Muscle layer of colon (tissue), 2 donors: Measurements from ENCODE around the gene RCAN1.
"Not testable (repeated sequence)": the region's sequence is repeated elsewhere in the genome, so short reads cannot be mapped to it uniquely, and the experiment has no call there.

Experiments
- H3K27ac ChIP-seq: one replicate; pipeline ENCODE4 v1.7.0; 2013; ENCODE audit warnings: low read depth, mild to moderate bottlenecking, low read length, moderate library complexity
- H3K27me3 ChIP-seq, 2 donors: one replicate each; pipeline ENCODE4 v1.7.0; 2013; ENCODE audit warnings: low read length in 2 of 2, mild to moderate bottlenecking in 2 of 2; ENCODE audit not compliant: insufficient read depth in 2 of 2, control insufficient read depth in 1 of 2
- H3K36me3 ChIP-seq: one replicate; pipeline ENCODE4 v1.7.0; 2013; ENCODE audit warnings: mild to moderate bottlenecking, low read length; ENCODE audit not compliant: insufficient read depth
- H3K4me1 ChIP-seq: one replicate; pipeline ENCODE4 v1.7.0; 2013; ENCODE audit warnings: mild to moderate bottlenecking, low read length; ENCODE audit not compliant: insufficient read depth
- H3K4me3 ChIP-seq, 2 donors: one replicate each; pipeline ENCODE4 v1.7.0; 2013; ENCODE audit warnings: low read length in 2 of 2, low read depth in 1 of 2, mild to moderate bottlenecking in 1 of 2, moderate library complexity in 1 of 2
- H3K9ac ChIP-seq: one replicate; pipeline ENCODE4 v1.7.0; 2013; ENCODE audit warnings: low read length
- H3K9me3 ChIP-seq: one replicate; pipeline ENCODE4 v1.7.0; 2013; ENCODE audit warnings: mild to moderate bottlenecking, low read length
- donor health status: abdominal sarcoma.
- donor health status: Adenocarcinoma of cecum.

Gene RCAN1

DNA sequence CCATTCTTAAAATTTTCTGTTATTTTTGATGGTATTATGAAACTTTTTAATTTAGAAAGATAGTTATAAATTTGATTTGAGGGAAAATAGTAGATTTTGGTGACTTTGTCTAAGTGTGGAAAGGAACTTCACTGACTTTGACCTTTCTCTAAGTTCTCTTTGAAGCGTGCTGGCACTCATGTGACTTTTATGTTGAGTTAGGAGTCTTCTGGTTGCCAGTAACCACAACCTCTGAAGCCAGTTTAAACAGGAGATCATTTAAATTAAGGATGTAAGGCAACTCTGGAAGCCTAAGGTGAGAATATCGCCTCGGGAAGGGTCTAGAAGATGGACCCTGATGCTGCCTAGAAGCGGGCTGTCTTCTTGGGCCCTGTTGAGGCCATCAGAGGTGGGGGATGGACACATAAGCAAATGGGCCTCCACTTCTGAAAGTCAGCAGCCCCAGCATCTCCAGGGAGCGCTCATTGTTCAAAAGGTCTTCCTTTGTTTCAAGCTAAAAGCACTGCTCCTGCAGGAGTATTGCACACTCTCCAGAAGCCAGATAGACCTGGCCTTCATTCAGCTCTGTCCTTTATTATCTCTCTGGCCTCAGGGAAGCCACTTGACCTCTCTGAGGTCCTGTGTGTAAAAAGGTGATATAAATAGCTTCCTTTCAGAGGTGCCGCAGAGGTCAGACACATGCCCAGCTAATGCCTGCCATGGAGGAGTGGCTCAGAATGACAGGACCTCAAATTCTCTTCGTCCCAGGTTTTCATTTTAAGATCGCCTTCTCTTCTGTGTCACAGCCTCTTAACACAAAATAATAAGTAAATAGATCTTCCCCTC lies 5.1 kb upstream of the RCAN1 start:
- no peaks in the 10 kb centered on the region for H3K9me3 ChIP-seq
- H3K27me3 ChIP-seq = no peaks in the 10 kb centered on the region
- no peaks in the 10 kb centered on the region for H3K36me3 ChIP-seq
- no peak overlapping the region for H3K4me3 ChIP-seq
- H3K9ac ChIP-seq = no peak overlapping the region
- peaks cover 5% of the 10 kb centered on the region for H3K4me1 ChIP-seq
- H3K27ac ChIP-seq = no peak overlapping the region

DNA sequence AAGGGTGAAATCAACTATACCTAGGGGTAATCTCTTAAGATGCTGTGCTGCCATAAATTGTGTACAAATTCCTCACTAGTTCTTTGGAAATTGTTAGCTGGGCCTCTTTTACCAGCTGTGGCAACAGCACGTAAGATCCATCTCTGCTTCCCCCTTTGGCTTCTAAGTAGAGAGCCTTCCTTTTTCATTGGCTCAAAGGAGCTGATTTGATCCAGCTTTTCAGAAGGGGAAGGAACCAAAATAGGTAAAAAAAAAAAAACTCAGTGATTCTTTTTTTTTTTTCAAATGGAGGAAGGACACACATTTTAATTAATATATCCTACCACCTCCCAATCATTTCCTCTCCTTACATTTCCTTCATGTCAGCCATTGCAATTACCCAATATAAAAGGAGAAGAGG lies 4.0 kb upstream of the RCAN1 start:
- Histone ChIP-seq H3K4me3 (no peak overlapping the region), H3K27me3 (no peaks in the 10 kb centered on the region), H3K4me1 (peaks cover 6% of the 10 kb centered on the region), H3K36me3 (no peaks in the 10 kb centered on the region), H3K27ac (no peak overlapping the region), H3K9ac (no peak overlapping the region), H3K9me3 (no peaks in the 10 kb centered on the region)

DNA sequence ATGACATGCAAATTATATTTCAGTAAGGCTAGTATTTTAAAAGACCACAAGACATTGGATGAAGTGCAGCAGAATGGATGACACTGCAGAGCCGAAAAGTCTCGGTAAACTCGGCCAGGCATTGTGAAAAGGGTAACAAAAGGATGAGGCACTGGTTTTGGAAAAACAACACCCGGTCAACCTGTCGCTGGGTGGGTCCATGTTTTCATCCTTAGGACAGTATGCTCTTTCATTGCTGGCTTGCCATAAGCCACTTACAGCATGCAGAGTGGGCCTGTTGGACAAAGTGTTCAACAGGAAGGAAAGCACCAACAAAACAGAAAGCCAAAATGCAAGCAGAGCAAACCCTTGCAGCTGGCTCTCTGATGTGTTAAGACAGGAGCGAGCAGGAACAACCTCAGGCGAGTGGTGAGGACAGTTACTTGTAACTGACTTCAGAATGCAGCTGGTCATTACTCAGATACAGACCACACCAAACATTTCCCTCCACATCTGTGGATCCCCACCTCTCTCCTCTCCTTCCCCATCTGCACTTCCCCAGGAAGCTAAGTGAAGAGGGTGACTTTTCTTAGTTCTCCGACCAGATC lies 2.9 kb upstream of the RCAN1 start:
- Histone ChIP-seq H3K27me3 (no peaks in the 10 kb centered on the region), H3K27ac (no peak overlapping the region), H3K4me1 (peaks cover 17% of the 10 kb centered on the region), H3K9me3 (no peaks in the 10 kb centered on the region), H3K4me3 (no peak overlapping the region), H3K36me3 (no peaks in the 10 kb centered on the region), H3K9ac (no peak overlapping the region)

DNA sequence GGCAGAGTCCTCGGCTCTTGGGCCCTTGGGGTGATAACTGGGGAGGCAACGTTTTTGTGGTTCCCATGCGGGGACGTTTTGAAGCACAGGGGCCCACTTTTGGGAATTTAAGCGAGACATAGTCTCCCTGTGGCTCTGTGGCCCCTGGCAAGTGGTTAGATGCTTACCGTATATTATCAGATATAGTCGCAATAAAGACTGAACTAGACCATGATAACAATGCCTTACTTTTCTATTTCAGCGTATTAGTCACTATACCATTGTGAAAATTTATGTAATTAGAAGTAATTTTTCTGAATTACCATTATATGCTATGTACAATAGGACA lies 538 bp upstream of the RCAN1 start:
- peak overlapping the region; percentile 65 to 86 for H3K4me3 ChIP-seq
- peak overlapping the region; percentile 94 for H3K27ac ChIP-seq
- peaks cover 30% of the 10 kb centered on the region for H3K4me1 ChIP-seq
- H3K36me3 ChIP-seq = no peaks in the 10 kb centered on the region
- no peaks in the 10 kb centered on the region for H3K27me3 ChIP-seq
- no peaks in the 10 kb centered on the region for H3K9me3 ChIP-seq
- peak overlapping the region; percentile 85 for H3K9ac ChIP-seq

DNA sequence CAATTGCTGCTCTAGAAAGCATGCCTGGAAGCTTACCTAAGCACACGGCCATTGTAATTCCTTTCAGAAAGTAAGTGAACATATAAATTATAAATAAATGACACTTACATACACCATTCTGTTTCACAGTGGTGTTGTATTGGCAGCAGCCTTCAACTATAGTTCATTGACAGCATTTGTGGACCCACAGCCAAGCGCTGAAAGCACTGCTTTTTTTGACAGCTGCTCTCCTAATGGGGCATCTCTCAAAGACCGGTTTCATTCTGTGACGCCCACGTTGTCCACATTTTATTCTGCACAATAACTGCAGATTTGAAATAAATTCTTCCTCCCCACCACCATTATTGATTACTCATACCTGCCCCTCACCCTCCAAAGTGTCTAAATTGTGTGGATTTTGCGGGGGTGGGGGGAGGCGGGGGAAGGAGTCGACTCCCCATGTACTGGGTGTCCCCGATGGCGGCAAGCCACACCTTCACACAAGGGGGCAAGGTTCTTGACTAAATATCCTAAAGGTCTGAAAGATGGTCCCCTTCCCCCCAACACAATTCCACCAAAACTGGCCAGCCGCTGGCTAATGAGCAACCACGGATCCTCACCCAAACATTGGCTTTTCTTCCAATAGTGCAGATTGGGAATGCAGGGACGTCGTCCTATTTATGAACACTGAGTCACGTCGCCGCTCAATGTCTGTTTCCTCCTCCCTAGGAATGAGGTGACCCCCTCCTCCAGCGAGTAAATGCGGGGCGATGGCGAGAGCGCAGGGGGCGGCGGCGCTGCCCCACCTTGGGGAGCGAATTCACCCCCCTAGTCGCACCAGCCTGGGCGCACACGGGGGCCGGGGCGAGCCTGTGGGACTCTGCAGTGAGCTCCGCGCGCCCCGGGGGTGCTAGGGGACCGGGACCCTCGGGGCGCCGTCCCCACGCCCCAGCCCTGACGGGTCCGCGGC lies 960 bp downstream of the RCAN1 start:
- no peaks in the 10 kb centered on the region for H3K36me3 ChIP-seq
- peak overlapping the region; percentile 60 to 65 for H3K4me3 ChIP-seq
- H3K9me3 ChIP-seq = no peaks in the 10 kb centered on the region
- H3K27ac ChIP-seq = no peak overlapping the region
- H3K4me1 ChIP-seq = peaks cover 33% of the 10 kb centered on the region
- peak overlapping the region; percentile 40 for H3K9ac ChIP-seq
- H3K27me3 ChIP-seq = no peaks in the 10 kb centered on the region

DNA sequence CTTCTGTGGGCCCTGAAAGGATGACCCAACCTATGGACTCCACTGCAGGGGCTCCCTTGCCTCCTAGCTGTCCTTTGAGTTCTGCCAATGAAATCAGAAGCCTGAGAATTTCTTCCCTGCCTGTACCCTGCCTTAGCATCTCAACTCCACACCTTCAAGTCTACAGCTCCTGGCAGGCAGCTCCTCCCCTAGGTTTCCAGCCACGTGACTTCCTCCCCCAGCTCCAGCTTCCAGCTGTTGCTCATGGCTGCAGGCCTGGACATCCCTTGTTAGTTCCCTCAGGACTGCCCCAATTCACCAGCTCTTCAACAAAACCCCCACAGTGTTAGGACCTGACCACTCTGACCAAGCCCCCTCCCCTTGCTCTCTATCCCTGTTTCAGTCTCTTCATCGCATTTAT lies 2.4 kb downstream of the RCAN1 start:
- H3K27ac ChIP-seq = no peak overlapping the region
- no peak overlapping the region for H3K9ac ChIP-seq
- no peaks in the 10 kb centered on the region for H3K9me3 ChIP-seq
- no peaks in the 10 kb centered on the region for H3K36me3 ChIP-seq
- peaks cover 35% of the 10 kb centered on the region for H3K4me1 ChIP-seq
- no peaks in the 10 kb centered on the region for H3K27me3 ChIP-seq
- no peak overlapping the region for H3K4me3 ChIP-seq

DNA sequence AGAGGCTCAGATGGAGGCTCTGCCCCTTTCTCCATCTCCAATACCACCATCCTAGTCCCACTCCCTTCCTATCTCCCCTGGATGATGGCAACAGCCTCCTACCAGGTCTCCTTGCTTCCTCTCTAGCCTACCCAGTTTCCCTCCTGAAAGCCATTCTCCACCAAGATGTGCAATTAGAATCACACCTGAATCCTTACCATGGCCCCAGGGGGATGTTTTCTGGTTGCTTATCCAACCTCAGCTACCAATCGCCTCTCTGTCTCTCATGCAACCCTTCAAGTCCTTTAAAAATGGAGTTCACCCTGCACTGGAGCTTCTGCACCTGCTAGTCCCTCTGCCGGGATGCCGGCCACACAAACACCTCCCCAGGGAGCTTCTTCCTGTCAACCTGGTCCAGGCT lies 2.9 kb downstream of the RCAN1 start:
- Histone ChIP-seq H3K27me3 (no peaks in the 10 kb centered on the region), H3K36me3 (no peaks in the 10 kb centered on the region), H3K4me3 (no peak overlapping the region), H3K27ac (no peak overlapping the region), H3K4me1 (peaks cover 35% of the 10 kb centered on the region), H3K9me3 (no peaks in the 10 kb centered on the region), H3K9ac (no peak overlapping the region)

DNA sequence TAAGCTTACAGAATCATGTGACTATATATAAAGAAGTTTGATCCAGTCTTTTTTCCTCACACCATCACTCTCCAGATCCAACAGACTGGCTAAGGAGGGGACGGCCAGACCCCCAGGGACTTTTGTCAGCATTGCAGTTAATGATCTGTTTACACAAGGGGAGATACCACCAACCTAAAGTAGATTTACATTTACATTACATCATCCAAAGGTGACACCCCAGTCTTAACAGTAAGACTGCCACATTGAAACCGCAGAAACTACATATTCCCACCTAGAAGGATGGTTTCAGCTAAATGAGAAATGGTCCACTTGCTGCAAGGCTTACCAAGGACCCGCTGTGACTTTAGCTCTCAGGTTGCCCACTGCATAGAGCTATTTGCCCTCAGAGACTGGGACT lies 3.4 kb downstream of the RCAN1 start:
- Histone ChIP-seq H3K4me3 (no peak overlapping the region), H3K4me1 (peaks cover 35% of the 10 kb centered on the region)

DNA sequence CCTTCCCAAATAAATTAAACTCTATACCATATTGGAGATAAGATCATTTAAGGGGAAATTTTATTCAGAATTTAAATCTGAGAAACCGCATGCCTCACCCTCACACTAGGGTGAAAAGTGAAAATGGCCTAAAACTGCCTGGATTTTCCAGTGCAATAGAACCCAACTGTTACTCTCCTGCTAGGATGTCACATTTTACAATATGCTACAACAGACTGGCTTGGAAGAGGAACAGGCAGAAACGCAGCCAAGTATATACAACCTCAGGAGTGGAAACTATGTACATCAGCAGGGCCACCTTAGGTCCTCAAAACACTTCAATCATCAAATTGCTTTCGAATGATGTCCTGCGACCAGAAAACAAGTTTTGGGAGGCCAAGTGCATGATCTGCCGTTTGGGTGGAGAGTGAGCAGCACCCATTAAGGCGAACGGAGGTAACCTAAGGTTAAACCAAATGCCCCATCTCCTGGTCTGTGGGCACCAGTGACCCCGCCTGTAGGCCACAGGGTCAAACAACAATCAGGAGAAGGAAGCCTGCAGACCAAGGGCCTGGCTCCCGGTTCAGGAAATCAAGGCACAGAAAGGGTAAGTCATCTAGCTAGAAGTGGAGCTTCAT lies 4.9 kb downstream of the RCAN1 start:
- Histone ChIP-seq H3K9me3 (no peaks in the 10 kb centered on the region), H3K36me3 (no peaks in the 10 kb centered on the region), H3K27me3 (no peaks in the 10 kb centered on the region), H3K9ac (no peak overlapping the region), H3K27ac (no peak overlapping the region), H3K4me1 (peaks cover 29% of the 10 kb centered on the region), H3K4me3 (no peak overlapping the region)

More for the DNA sequence above, 3.4 kb downstream of the RCAN1 start:
- H3K27me3 ChIP-seq = no peaks in the 10 kb centered on the region
- no peak overlapping the region for H3K9ac ChIP-seq
- H3K36me3 ChIP-seq = no peaks in the 10 kb centered on the region
- H3K9me3 ChIP-seq = no peaks in the 10 kb centered on the region
- no peak overlapping the region for H3K27ac ChIP-seq

DNA sequence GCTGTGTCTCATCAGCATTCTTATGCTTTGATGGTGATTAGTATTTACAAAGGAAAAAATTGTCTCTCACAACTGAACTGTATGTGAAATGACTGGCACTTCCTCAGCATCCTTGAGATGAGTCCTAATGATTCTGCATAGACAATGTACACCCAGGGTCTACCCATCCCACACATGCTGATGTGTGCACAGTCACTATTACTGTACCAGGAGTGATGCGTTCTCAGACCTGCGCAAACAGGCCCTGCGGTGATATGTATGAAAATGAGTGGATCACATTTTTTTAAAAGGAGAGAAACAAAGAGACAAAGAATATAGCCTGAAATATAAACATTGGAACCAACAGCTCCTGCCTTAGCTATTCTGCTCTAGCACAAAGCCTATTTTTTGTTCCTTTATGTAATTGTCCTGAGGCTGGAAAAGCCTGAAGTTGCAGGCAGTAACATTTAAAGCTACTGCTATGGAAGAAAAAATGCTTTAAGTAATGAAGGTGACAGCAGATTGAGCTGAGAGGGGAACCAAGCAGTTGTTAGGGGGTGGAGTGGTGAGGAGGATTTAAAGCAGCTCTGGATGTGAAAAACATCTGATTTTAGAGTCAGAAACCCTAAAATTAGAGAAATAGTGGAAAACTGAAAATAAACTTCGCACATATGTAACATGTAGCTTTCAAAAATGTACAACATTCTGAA lies 5.5 kb downstream of the RCAN1 start:
- Histone ChIP-seq H3K4me3 (no peak overlapping the region), H3K4me1 (peaks cover 29% of the 10 kb centered on the region), H3K27me3 (no peaks in the 10 kb centered on the region), H3K9me3 (no peaks in the 10 kb centered on the region), H3K27ac (no peak overlapping the region), H3K36me3 (no peaks in the 10 kb centered on the region), H3K9ac (no peak overlapping the region)

DNA sequence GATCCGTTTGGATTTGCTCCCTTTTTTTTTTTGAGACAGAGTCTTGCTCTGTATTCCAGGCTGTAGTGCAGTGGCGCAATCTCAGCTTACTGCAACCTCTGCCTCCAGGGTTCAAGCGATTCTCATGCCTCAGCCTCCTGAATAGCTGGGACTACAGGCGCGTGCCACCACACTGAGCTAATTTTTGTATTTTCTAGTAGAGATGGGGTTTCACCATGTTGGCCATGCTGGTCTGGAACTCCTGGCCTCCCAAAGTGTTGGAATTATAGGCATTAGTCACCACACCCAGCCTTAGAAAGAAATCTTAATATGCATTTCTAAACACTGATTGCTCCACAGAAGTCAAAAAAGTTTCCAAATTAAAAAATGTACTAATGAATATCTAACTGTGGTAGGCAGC lies 7.5 kb downstream of the RCAN1 start:
- peaks cover 21% of the 10 kb centered on the region for H3K4me1 ChIP-seq
- not testable (repeated sequence) for H3K27ac ChIP-seq, H3K4me3 ChIP-seq, H3K9ac ChIP-seq, H3K36me3 ChIP-seq, H3K27me3 ChIP-seq, H3K9me3 ChIP-seq
